Mucosa of rectum (tissue), 2 donors: ENCODE data around the gene MTFMT.
A peak's percentile ranks its signal among the peaks of the same experiment; 100 is the strongest.
"Not testable (repeated sequence)": the region's sequence is repeated elsewhere in the genome, so short reads cannot be mapped to it uniquely, and the experiment has no call there.

Experiments used
- H3K27ac ChIP-seq, 2 donors: one replicate each; pipeline ENCODE4 v1.7.0; 2013; ENCODE audit warnings: inconsistent platforms in 2 of 2, low read depth in 2 of 2, low read length in 2 of 2
- H3K27me3 ChIP-seq, 2 donors: one replicate each; pipeline ENCODE4 v1.7.0; 2013; ENCODE audit warnings: low read length in 2 of 2; ENCODE audit not compliant: control insufficient read depth in 2 of 2, insufficient read depth in 2 of 2
- H3K36me3 ChIP-seq, 2 donors: one replicate each; pipeline ENCODE4 v1.7.0; 2013; ENCODE audit warnings: low read length in 2 of 2; ENCODE audit not compliant: control insufficient read depth in 2 of 2, insufficient read depth in 2 of 2
- H3K4me1 ChIP-seq, 2 donors: one replicate each; pipeline ENCODE4 v1.7.0; 2013; ENCODE audit warnings: low read length in 2 of 2, mild to moderate bottlenecking in 1 of 2; ENCODE audit not compliant: control insufficient read depth in 2 of 2, insufficient read depth in 2 of 2
- H3K4me3 ChIP-seq, 2 donors: one replicate each; pipeline ENCODE4 v1.7.0; 2013; ENCODE audit warnings: low read length in 2 of 2
- H3K9ac ChIP-seq, 2 donors: one replicate each; pipeline ENCODE4 v1.7.0; 2013; ENCODE audit warnings: low read length in 2 of 2, low read depth in 1 of 2, mild to moderate bottlenecking in 1 of 2
- H3K9me3 ChIP-seq, 2 donors: one replicate each; pipeline ENCODE4 v1.7.0; 2013; ENCODE audit warnings: low read length in 2 of 2; ENCODE audit not compliant: control insufficient read depth in 2 of 2
- donor health status: healthy.
- donor health status: Normal muscosa, but diverticular disease.

The MTFMT gene

DNA sequence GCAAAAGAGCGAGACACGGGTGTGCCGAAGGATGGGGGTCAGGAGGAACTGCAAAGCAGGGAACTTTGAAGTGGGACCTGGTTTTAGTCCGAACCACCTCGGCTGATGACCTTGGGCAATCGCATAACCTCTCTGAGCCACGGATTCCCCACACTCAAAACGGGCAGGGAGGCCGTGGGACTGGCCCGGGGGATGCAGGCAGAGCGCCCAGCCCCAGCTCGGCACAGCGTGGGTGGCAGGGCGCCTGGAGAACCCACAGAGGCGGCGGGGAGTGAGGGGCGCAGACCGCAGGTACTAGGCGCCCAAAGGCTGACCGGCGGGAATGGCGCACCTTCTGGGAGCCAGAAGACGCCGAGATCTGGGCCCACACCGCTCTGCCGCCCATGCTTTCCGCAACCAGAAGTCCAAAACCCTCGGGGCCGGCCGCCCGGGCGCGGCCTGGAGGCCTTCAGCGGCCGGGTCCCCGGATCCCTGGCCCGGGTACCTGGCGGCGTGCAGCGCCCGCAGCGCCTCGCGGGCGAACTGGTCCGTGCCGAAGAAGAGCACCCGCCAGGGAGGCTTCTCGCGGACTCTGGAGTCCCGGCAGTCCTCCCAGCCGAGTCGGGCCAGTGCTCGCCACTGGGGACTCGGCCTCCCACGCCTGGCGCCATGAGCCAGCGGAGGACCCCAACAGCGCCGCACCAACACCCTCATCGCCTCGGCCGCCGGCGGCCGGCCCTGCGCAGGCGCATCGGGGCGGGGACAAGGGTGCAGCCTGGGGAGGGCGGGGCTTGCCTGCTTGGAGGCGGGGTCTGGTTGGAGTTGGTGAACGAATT, at the start of gene MTFMT:
Gene MTFMT, minus strand, starts transcription at position 719 of the 815 bp plus-strand sequence. Its CDS starts 26 bp downstream, at position 693.
- H3K27ac ChIP-seq: peak within 1 kb of the TSS; percentile 63 to 76
- peaks cover 15 to 21% of the 10 kb centered on the region in 2 donors for H3K36me3 ChIP-seq
- H3K4me3 ChIP-seq: peak within 1 kb of the TSS; percentile 84 to 93
- peak within 1 kb of the TSS; percentile 83 to 91 for H3K9ac ChIP-seq
- no peaks in the 10 kb centered on the region for H3K9me3 ChIP-seq
- H3K4me1 ChIP-seq: peaks cover 16 to 18% of the 10 kb centered on the region in 2 donors
- no peaks in the 10 kb centered on the region for H3K27me3 ChIP-seq

DNA sequence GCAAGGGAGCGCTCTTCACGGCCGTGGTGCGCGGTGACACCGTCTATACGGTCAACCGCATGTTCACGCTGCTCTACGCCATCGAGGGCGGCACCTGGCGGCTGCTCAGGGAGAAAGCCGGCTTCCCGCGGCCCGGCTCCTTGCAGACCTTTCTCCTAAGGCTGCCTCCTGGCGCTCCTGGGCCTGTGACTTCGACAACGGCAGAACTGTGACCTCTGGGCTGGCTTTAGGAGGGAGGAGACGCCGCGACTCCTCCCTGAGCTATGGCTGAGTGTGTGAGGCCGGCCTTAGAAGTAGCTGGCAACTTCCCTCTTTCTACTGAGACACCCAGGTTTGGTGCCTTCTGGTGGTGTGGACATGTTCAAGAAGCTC, 48.5 kb upstream of the MTFMT start:
- H3K9me3 ChIP-seq: no peaks in the 10 kb centered on the region
- no peaks in the 10 kb centered on the region for H3K27me3 ChIP-seq
- H3K36me3 ChIP-seq: no peaks in the 10 kb centered on the region
- H3K4me1 ChIP-seq: peaks cover 15 to 22% of the 10 kb centered on the region in 2 donors
- peak overlapping the region; percentile 1 to 31 for H3K27ac ChIP-seq
- H3K9ac ChIP-seq: peak overlapping the region in 1 of 2 donors; percentile 59
- no peak overlapping the region for H3K4me3 ChIP-seq

DNA sequence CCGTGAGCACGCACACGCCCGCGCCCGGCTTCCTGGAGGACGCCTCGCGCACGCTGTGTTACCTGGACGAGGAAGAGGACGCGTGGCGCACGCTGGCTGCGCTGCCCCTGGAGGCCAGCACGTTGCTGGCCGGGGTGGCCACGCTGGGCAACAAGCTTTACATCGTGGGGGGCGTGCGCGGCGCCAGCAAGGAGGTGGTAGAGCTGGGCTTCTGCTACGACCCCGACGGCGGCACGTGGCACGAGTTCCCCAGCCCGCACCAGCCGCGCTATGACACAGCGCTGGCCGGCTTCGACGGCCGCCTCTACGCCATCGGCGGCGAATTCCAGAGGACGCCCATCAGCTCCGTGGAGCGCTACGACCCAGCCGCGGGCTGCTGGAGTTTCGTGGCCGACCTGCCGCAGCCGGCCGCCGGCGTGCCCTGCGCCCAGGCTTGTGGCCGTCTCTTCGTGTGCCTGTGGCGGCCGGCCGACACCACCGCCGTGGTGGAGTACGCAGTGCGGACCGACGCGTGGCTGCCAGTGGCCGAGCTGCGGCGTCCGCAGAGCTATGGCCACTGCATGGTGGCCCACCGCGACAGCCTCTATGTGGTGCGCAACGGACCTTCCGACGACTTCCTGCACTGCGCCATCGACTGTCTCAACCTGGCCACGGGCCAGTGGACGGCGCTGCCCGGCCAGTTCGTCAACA, 48.0 kb upstream of the MTFMT start:
- Histone ChIP-seq H3K4me3 (no peak overlapping the region), H3K27ac (peak overlapping the region; percentile 1 to 31), H3K27me3 (no peaks in the 10 kb centered on the region), H3K36me3 (no peaks in the 10 kb centered on the region), H3K9ac (peak overlapping the region in 1 of 2 donors; percentile 59), H3K9me3 (no peaks in the 10 kb centered on the region), H3K4me1 (peaks cover 12 to 17% of the 10 kb centered on the region in 2 donors)

DNA sequence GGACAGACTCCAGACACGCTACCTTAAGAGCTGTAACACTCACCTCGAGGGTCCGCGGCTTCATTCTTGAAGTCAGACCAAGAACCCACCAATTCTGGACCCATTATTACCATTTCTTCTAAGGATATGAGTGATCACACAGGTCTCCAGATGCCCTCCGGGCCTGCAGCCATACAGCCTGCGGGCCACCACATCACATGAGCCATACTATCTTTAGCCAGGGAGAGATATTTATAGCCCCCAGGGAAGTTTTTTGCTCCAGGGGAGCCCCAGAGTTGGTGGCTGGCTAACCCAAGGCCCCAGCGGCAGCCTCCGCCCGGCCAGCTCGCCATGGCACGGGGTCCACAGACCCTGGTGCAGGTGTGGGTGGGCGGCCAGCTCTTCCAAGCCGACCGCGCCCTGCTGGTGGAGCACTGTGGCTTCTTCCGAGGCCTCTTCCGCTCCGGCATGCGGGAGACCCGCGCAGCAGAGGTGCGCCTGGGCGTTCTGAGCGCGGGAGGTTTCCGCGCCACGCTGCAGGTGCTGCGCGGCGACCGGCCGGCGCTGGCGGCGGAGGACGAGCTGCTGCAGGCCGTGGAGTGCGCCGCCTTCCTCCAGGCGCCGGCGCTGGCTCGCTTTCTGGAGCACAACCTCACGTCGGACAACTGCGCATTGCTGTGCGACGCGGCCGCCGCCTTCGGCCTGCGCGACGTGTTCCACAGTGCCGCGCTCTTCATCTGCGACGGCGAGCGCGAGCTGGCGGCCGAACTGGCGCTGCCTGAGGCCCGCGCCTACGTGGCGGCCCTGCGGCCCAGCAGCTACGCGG, 47.2 kb upstream of the MTFMT start, which contains the start of gene KBTBD13:
Gene KBTBD13, plus strand, starts transcription at position 261 of the 805 bp plus-strand sequence. Its CDS starts 70 bp downstream, at position 331.
- Histone ChIP-seq H3K4me3 (no peak within 1 kb of the TSS), H3K27ac (no peak within 1 kb of the TSS), H3K9me3 (no peaks in the 10 kb centered on the region), H3K36me3 (no peaks in the 10 kb centered on the region), H3K4me1 (peaks cover 9 to 10% of the 10 kb centered on the region in 2 donors), H3K9ac (no peak within 1 kb of the TSS), H3K27me3 (no peaks in the 10 kb centered on the region)

DNA sequence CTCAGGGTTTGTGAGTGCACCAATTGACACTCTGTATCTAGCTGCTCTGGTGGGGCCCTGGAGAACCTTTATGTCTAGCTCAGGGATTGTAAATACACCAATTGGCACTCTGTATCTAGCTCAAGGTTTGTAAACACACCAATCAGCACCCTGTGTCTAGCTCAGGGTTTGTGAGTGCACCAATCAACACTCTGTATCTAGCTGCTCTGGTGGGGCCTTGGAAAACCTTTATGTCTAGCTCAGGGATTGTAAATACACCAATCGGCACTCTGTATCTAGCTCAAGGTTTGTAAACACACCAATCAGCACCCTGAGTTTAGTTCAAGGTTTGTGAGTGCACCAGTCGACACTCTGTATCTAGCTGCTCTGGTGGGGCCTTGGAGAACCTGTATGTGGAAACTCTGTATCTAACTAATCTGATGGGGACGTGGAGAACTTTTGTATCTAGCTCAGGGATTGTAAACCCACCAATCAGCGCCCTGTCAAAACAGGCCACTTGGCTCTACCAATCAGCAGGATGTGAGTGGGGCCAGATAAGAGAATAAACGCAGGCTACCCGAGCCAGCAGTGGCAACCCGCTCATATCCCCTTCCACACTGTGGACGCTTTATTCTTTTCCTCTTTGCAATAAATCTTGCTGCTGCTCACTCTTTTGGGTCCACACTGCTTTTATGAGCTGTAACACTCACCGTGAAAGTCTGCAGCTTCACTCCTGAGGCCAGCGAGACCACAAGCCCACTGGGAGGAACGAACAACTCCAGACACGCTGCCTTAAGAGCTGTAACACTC, 46.4 kb upstream of the MTFMT start:
- H3K4me1 ChIP-seq: peaks cover 8 to 12% of the 10 kb centered on the region in 2 donors
- not testable (repeated sequence) for H3K9me3 ChIP-seq, H3K4me3 ChIP-seq, H3K36me3 ChIP-seq, H3K27me3 ChIP-seq, H3K9ac ChIP-seq, H3K27ac ChIP-seq

DNA sequence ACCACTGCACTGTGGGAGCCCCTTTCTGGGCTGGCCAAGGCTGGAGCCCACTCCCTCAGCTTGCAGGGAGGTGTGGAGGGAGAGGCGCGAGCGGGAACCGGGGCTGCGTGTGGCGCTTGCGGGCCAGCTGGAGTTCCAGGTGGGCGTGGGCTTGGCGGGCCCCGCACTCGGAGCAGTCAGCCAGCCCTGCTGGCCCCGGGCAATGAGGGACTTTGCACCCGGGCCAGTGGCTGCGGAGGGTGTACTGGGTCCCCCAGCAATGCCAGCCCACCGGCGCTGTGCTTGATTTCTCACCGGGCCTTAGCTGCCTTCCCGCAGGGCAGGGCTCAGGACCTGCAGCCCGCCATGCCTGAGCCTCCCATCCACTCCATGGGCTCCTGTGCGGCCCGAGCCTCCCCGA, 45.5 kb upstream of the MTFMT start:
- H3K4me1 ChIP-seq: peaks cover 8 to 15% of the 10 kb centered on the region in 2 donors
- not testable (repeated sequence) for H3K9ac ChIP-seq, H3K4me3 ChIP-seq, H3K27ac ChIP-seq, H3K36me3 ChIP-seq, H3K27me3 ChIP-seq, H3K9me3 ChIP-seq

DNA sequence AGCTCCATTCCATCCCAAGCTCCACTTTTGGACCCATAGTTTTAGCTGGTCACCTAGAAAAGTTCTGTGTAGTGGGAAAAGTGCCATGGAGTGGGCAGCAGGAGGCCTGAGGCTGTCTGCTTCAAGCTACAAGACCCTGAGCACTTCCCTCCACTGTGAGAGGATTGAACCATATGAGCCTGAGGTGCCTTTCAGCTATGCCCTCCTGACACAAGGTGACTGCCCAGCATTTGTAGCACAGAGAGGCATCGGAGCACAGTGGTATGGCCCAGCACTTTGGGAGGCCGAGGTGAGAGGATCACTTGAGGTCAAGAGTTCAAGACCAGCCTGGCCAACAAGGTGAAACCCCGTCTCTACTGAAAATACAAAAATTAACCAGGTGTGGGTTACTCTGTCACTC, 43.2 kb upstream of the MTFMT start:
- no peaks in the 10 kb centered on the region for H3K9me3 ChIP-seq

DNA sequence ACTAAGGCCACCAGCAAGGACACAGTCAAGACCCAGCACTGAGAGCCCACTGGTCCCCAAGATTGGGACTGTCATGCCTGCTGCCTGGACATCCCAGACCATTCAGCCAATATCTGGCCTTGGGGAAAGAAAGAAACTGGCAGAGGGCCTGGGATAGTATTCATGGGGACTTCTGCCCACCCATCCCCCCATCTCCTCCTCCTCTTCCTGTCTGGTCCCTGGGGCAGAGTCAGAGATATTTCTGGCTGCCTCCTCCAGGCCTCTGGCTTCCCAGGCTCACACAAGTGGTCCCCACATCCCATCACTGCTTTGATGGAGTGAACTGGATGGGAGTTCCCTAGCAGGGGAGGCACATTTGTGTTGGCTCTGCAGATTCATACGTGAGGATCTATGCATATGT, 42.6 kb upstream of the MTFMT start:
- H3K27ac ChIP-seq: no peak overlapping the region
- no peak overlapping the region for H3K9ac ChIP-seq
- no peaks in the 10 kb centered on the region for H3K36me3 ChIP-seq
- peaks cover 9 to 10% of the 10 kb centered on the region in 2 donors for H3K4me1 ChIP-seq
- no peaks in the 10 kb centered on the region for H3K9me3 ChIP-seq
- peaks cover 5% of the 10 kb centered on the region in 2 donors for H3K27me3 ChIP-seq
- H3K4me3 ChIP-seq: no peak overlapping the region

More for the DNA sequence above, 43.2 kb upstream of the MTFMT start:
- Histone ChIP-seq H3K4me1 (peaks cover 9 to 11% of the 10 kb centered on the region in 2 donors), H3K36me3 (no peaks in the 10 kb centered on the region), H3K27ac (no peak overlapping the region), H3K27me3 (no peaks in the 10 kb centered on the region), H3K9ac (no peak overlapping the region), H3K4me3 (no peak overlapping the region)

DNA sequence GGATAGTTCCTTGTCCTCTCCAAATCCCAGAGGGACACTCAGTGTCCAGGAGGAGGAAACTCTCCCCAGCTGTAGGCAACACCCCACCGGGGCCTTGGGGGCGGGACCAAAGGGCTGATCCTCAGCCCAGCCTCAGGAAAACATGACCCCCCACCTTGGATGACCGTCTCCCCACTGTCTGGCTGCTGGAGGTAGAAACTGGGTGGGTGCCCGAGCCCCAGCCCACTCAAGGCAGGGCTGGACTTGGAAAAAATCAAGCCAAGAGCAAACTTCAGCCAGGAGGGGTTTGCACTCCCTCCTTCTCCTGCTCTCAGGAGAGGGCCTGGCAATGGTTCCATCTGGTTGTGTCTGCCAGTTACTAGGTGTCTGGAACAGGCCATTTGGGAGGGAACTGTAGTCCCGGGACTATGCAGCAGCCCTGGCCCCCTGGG, 42.0 kb upstream of the MTFMT start:
- H3K27me3 ChIP-seq: peaks cover 7 to 10% of the 10 kb centered on the region in 2 donors
- H3K4me1 ChIP-seq: peaks cover 9 to 10% of the 10 kb centered on the region in 2 donors
- H3K4me3 ChIP-seq: no peak overlapping the region
- no peaks in the 10 kb centered on the region for H3K36me3 ChIP-seq
- H3K9ac ChIP-seq: no peak overlapping the region
- no peaks in the 10 kb centered on the region for H3K9me3 ChIP-seq
- H3K27ac ChIP-seq: peak overlapping the region; percentile 42 to 61
